Mesodermal cell (in vitro differentiated cells): ENCODE data around the gene NCF2.

Experiments used
- H3K27ac ChIP-seq: 2 replicates; pipeline ENCODE4 v1.7.0; 2013; ENCODE audit warnings: mild to moderate bottlenecking, low read depth, low read length, moderate library complexity; ENCODE audit not compliant: severe bottlenecking
- H3K36me3 ChIP-seq: 2 replicates; pipeline ENCODE4 v1.7.1; 2013; ENCODE audit warnings: mild to moderate bottlenecking, low read length, moderate library complexity; ENCODE audit not compliant: control insufficient read depth, insufficient read depth
- H3K4me1 ChIP-seq: one replicate; pipeline ENCODE4 v1.7.1; 2013; ENCODE audit warnings: mild to moderate bottlenecking, low read length; ENCODE audit not compliant: insufficient read depth, control insufficient read depth, poor library complexity, severe bottlenecking
- H3K4me3 ChIP-seq: 2 replicates; pipeline ENCODE4 v1.7.0; 2013; ENCODE audit warnings: low read length, control low read depth, mild to moderate bottlenecking; ENCODE audit not compliant: insufficient read depth, poor library complexity, severe bottlenecking; ENCODE audit errors: extremely low read depth
- H3K9me3 ChIP-seq: 2 replicates; pipeline ENCODE4 v1.7.1; 2013; ENCODE audit warnings: mild to moderate bottlenecking, low read length, moderate library complexity; ENCODE audit not compliant: control insufficient read depth
- WGBS, 2 experiments: methylation state at CpG; one replicate each; pipeline ENCODE4 v1.1.5; 2013; ENCODE audit warnings: missing lambda C conversion rate in 2 of 2; ENCODE audit not compliant: insufficient coverage in 2 of 2; 5-methylcytosine and 5-hydroxymethylcytosine counted together

NCF2 gene

GRCh38 chr1:183553331-183553730 is 36.9 kb downstream of the NCF2 start:
- no peak overlapping the region for H3K4me3 ChIP-seq
- peaks cover 67% of the 10 kb centered on the region for H3K36me3 ChIP-seq
- 79 to 83% methylated on average over 1 to 2 of the region's 5 CpGs for WGBS, 2 experiments
- H3K9me3 ChIP-seq = no peaks in the 10 kb centered on the region
- H3K27ac ChIP-seq = no peak overlapping the region
- peaks cover 3% of the 10 kb centered on the region for H3K4me1 ChIP-seq

- Histone ChIP-seq H3K4me3 (no peak overlapping the region), H3K9me3 (no peaks in the 10 kb centered on the region), H3K36me3 (peaks cover 71% of the 10 kb centered on the region), H3K27ac (no peak overlapping the region), H3K4me1 (peaks cover 3% of the 10 kb centered on the region)
- WGBS, 2 experiments = 95 to 97% methylated on average over 5 to 6 of the region's 6 CpGs
These were observed 37.4 kb downstream of the NCF2 start for GRCh38 chr1:183552891-183553290.

- WGBS, 2 experiments = 91 to 95% methylated on average over 5 to 6 of the region's 7 CpGs
- Histone ChIP-seq H3K9me3 (no peaks in the 10 kb centered on the region), H3K36me3 (peaks cover 69% of the 10 kb centered on the region), H3K4me3 (no peak overlapping the region), H3K4me1 (peaks cover 3% of the 10 kb centered on the region), H3K27ac (no peak overlapping the region)
These were observed 37.8 kb downstream of the NCF2 start for GRCh38 chr1:183552441-183552840.

DNA sequence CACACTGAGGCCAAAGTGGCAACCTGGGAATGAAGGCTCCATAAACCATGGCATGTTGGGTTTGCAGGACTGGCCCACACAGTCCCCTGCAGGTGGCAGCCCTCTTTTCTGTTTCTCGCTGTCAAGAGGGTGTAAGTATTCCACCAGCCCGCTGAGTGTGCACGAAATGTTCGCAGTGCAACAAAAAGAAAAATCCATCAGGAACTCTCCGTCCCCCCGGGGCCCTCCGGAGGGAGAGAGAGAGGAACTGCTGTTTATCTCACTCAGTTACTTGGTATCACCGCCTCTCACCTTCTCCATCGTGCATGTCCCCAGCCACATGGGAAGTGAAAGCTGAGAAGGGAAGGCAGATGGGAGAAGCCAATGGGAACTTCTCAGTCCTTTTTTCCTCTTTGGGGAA is 38.3 kb downstream of the NCF2 start:
- 95% methylated on average over 6 of the region's 9 CpGs for WGBS, 2 experiments
- no peak overlapping the region for H3K27ac ChIP-seq
- peaks cover 69% of the 10 kb centered on the region for H3K36me3 ChIP-seq
- peaks cover 3% of the 10 kb centered on the region for H3K4me1 ChIP-seq
- no peaks in the 10 kb centered on the region for H3K9me3 ChIP-seq
- no peak overlapping the region for H3K4me3 ChIP-seq

- Histone ChIP-seq H3K9me3 (no peaks in the 10 kb centered on the region), H3K36me3 (peaks cover 71% of the 10 kb centered on the region), H3K4me3 (no peak overlapping the region), H3K4me1 (peaks cover 3% of the 10 kb centered on the region), H3K27ac (no peak overlapping the region)
- WGBS, 2 experiments = 100% methylated on average over 2 of the region's 3 CpGs; no CpG with 5 or more reads in 1 of the 2 experiments
These were observed 39.3 kb downstream of the NCF2 start for GRCh38 chr1:183550915-183551314.

DNA sequence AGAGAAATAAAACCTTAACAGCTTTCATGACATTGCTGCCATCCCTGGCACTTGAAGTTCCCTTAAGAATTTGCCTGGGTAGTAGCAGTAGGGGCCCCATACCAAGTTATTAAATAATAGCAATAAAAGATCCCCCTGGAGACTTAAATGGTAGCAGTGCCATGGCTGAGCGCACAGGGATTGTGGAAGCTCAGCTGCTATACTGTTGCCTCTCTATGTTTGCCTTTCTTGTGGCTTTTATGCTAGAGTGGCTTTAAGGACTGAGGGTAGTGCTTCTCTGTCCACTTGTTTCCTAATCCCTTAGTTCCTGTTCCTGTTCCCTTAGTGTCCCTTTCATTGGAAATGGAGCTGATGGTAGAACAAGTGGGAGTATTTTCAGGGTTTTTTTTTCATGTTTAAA is 42.1 kb downstream of the NCF2 start:
- Histone ChIP-seq H3K9me3 (no peaks in the 10 kb centered on the region), H3K36me3 (peaks cover 81% of the 10 kb centered on the region), H3K4me3 (no peak overlapping the region), H3K4me1 (peaks cover 3% of the 10 kb centered on the region), H3K27ac (no peak overlapping the region)
- WGBS, 2 experiments = 100% methylated on average over 1 of the region's 1 CpG

DNA sequence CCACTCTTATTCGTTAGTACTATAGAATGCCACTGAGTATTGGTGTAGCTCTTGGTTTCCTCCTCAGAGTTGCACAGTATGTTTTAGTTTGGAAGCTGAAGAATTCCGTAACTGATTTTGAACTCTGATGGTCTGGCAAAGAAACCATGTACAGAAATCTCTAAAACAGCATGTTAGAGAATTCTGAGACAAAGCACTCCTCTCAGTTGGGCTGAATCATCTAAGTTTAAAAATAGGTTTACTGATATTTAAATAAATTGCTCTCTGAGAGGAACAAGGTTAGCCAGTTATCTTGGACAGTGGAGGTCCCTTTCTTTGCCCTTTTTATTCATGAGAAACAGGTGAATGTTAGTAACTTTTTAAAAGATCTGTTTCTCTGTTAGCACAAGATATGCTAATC is 43.8 kb downstream of the NCF2 start:
- Histone ChIP-seq H3K27ac (no peak overlapping the region), H3K9me3 (no peaks in the 10 kb centered on the region), H3K4me1 (no peaks in the 10 kb centered on the region), H3K36me3 (peaks cover 77% of the 10 kb centered on the region), H3K4me3 (no peak overlapping the region)
- WGBS, 2 experiments = 83 to 100% methylated on average over 1 of the region's 2 CpGs

DNA sequence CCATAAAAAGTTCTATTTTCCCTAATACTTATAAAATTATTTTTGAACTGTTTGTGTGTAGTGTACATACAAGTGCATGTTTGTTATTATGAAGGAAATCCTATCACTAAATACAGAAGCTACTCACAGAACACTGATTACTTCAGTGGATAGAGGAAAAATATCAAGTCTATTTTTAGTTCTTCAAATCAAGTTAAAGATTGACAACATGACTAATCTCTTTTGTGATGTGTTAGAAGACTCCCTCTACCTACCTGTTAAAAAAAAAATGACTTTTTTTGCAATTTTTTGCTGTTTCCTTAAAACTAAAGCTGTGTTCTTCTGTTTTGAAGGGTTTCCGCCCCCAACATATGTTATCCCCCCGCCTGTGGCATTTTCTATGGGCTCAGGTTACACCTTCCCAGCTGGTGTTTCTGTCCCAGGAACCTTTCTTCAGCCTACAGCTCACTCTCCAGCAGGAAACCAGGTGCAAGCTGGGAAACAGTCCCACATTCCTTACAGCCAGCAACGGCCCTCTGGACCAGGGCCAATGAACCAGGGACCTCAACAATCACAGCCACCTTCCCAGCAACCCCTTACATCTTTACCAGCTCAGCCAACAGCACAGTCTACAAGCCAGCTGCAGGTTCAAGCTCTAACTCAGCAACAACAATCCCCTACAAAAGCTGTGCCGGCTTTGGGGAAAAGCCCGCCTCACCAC is 45.5 kb downstream of the NCF2 start:
- no peaks in the 10 kb centered on the region for H3K4me1 ChIP-seq
- 63 to 90% methylated on average over 1 to 2 of the region's 5 CpGs for WGBS, 2 experiments
- H3K9me3 ChIP-seq = no peaks in the 10 kb centered on the region
- no peak overlapping the region for H3K4me3 ChIP-seq
- no peak overlapping the region for H3K27ac ChIP-seq
- peaks cover 77% of the 10 kb centered on the region for H3K36me3 ChIP-seq

- Histone ChIP-seq H3K27ac (no peak overlapping the region), H3K4me1 (no peaks in the 10 kb centered on the region), H3K4me3 (no peak overlapping the region), H3K36me3 (peaks cover 75% of the 10 kb centered on the region), H3K9me3 (no peaks in the 10 kb centered on the region)
- no CpG with 5 or more reads among the region's 2 CpGs for WGBS, 2 experiments
These were observed 46.5 kb downstream of the NCF2 start for GRCh38 chr1:183543619-183544204.

DNA sequence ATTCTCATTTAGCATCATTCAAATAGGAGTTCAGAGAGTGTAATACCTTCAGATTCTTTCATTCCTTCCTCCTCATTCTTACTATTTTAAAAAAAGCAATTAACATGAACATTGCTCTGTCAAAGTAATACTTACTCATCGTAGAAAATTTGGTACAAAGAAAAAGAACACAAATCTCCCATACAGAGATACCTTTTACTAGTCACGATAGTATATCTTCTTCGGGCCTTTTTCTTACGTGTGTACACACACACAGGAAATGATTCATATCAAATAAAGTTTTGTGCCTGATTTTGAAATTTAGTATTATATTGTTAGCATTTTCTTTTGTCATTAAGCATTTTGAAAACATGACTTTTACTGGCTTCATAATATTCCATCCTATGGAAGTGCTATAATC is 52.9 kb downstream of the NCF2 start:
- Histone ChIP-seq H3K4me1 (no peaks in the 10 kb centered on the region), H3K36me3 (peaks cover 66% of the 10 kb centered on the region), H3K27ac (no peak overlapping the region), H3K4me3 (no peak overlapping the region), H3K9me3 (no peaks in the 10 kb centered on the region)
- 100% methylated on average over 1 of the region's 4 CpGs for WGBS, 2 experiments

GRCh38 chr1:183533617-183534174 is 56.6 kb downstream of the NCF2 start:
- H3K9me3 ChIP-seq = no peaks in the 10 kb centered on the region
- no peak overlapping the region for H3K4me3 ChIP-seq
- 100% methylated on average over 1 of the region's 3 CpGs; no CpG with 5 or more reads in 1 of the 2 experiments for WGBS, 2 experiments
- no peak overlapping the region for H3K27ac ChIP-seq
- peaks cover 56% of the 10 kb centered on the region for H3K36me3 ChIP-seq
- no peaks in the 10 kb centered on the region for H3K4me1 ChIP-seq
